Gastroesophageal sphincter (tissue), 3 donors: ENCODE results near the gene COX15.

Source experiments
- EP300 ChIP-seq: sonication (generic); formaldehyde crosslinking; IDR thresholded peaks from one replicate; pipeline ENCODE4 v1.6.1; 2017; ENCODE audit warnings: antibody characterized with exemption, mild to moderate bottlenecking
- POLR2A ChIP-seq, 2 donors: fragments of 450-650 bp; IDR thresholded peaks; one replicate each; pipeline ENCODE4 v1.6.1; 2017; ENCODE audit warnings: antibody characterized with exemption in 2 of 2, mild to moderate bottlenecking in 2 of 2, moderate library complexity in 1 of 2
- POLR2AphosphoS5 ChIP-seq: sonication (generic); formaldehyde crosslinking; IDR thresholded peaks from one replicate; pipeline ENCODE4 v1.6.1; 2017; ENCODE audit warnings: antibody characterized with exemption
- TF ChIP-seq, protein P1 (sequence below), 4 experiments: fragments of 200-600 bp in 2 of 4; fragments of 450-650 bp in 2 of 4; sonication (generic) in 1 of 4; IDR thresholded peaks; one replicate each; pipeline ENCODE4 v1.5.1; 2017 to 2019; ENCODE audit warnings: antibody characterized with exemption in 4 of 4, mild to moderate bottlenecking in 2 of 4, moderate library complexity in 2 of 4

DNA sequence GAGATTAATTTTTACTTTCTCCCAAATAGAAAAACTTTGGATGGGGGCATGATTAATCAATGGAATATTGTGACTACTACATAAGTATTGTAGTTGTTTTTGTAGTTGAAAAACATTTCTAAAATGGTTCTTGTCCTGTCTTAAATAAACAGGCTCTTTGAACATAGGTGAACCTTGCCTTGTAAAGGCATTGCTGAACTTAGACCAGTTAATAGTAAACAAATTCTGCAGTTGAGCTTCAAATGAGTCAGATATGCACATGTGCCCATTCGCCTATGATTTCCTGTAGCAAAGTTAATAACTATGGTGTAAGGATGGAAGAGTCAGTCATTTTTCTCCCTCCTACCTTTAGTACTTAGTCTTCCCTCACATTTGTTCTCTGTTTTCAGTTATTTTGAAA lies 22.7 kb upstream of the COX15 start:
- TF ChIP-seq, protein P1, sequence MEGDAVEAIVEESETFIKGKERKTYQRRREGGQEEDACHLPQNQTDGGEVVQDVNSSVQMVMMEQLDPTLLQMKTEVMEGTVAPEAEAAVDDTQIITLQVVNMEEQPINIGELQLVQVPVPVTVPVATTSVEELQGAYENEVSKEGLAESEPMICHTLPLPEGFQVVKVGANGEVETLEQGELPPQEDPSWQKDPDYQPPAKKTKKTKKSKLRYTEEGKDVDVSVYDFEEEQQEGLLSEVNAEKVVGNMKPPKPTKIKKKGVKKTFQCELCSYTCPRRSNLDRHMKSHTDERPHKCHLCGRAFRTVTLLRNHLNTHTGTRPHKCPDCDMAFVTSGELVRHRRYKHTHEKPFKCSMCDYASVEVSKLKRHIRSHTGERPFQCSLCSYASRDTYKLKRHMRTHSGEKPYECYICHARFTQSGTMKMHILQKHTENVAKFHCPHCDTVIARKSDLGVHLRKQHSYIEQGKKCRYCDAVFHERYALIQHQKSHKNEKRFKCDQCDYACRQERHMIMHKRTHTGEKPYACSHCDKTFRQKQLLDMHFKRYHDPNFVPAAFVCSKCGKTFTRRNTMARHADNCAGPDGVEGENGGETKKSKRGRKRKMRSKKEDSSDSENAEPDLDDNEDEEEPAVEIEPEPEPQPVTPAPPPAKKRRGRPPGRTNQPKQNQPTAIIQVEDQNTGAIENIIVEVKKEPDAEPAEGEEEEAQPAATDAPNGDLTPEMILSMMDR (IDR thresholded peaks at IDR 0.05) = no peak
- TF ChIP-seq EP300 (no peak), POLR2A (IDR thresholded peaks at IDR 0.05) (no peak), POLR2AphosphoS5 (no peak)
